GM21786 (cell line): Measurements from ENCODE around the gene LEFTY1.

Source experiments
- ATAC-seq: cut with Tn5 transposase; IDR thresholded peaks from one replicate; pipeline ENCODE4 v1.9.1; 2021; ENCODE audit not compliant: unreplicated experiment

The LEFTY1 gene

GRCh38 chr1:225874431-225874830 is 14.5 kb downstream of the LEFTY1 start:
- ATAC-seq: no peak

GRCh38 chr1:225873281-225873850 is 15.6 kb downstream of the LEFTY1 start:
- ATAC-seq: no peak

GRCh38 chr1:225872075-225872430 is 16.9 kb downstream of the LEFTY1 start:
- no peak for ATAC-seq

- ATAC-seq: no peak
Measured at GRCh38 chr1:225871359-225872074, 17.4 kb downstream of the LEFTY1 start.

GRCh38 chr1:225870911-225871310 is 18.0 kb downstream of the LEFTY1 start:
- no peak for ATAC-seq

- no peak for ATAC-seq
Measured at GRCh38 chr1:225868631-225869330, 20.2 kb downstream of the LEFTY1 start.

GRCh38 chr1:225866981-225867380 is 22.0 kb downstream of the LEFTY1 start:
- no peak for ATAC-seq

GRCh38 chr1:225866061-225866837 is 22.7 kb downstream of the LEFTY1 start:
- ATAC-seq: no peak

GRCh38 chr1:225865514-225865913 is 23.4 kb downstream of the LEFTY1 start:
- no peak for ATAC-seq

- ATAC-seq: no peak
Measured at GRCh38 chr1:225863167-225863566, 25.8 kb downstream of the LEFTY1 start.

GRCh38 chr1:225862581-225862950 is 26.4 kb downstream of the LEFTY1 start:
- ATAC-seq: no peak

GRCh38 chr1:225861834-225862580 is 26.9 kb downstream of the LEFTY1 start:
- ATAC-seq: no peak

GRCh38 chr1:225860876-225861441 is 28.0 kb downstream of the LEFTY1 start:
- no peak for ATAC-seq

- ATAC-seq: no peak
Measured at GRCh38 chr1:225860107-225860506, 28.8 kb downstream of the LEFTY1 start.

- ATAC-seq: no peak
Measured at GRCh38 chr1:225859151-225859550, 29.8 kb downstream of the LEFTY1 start.

- no peak for ATAC-seq
Measured at GRCh38 chr1:225857256-225857655, 31.7 kb downstream of the LEFTY1 start.

- ATAC-seq: no peak
Measured at GRCh38 chr1:225855503-225856300, 33.2 kb downstream of the LEFTY1 start.

- no peak for ATAC-seq
Measured at GRCh38 chr1:225853441-225853840, 35.5 kb downstream of the LEFTY1 start.

GRCh38 chr1:225852413-225853124 is 36.4 kb downstream of the LEFTY1 start:
- ATAC-seq: no peak
